Effector memory CD4-positive, alpha-beta T cell (primary cell): ENCODE measurements around the gene METTL13.

Experiments used
- DNase-seq, 3 donors: peaks; one replicate each; pipeline ENCODE4 v3.0.0-alpha.2; 2020
- H3K27ac ChIP-seq: 2 replicates; pipeline ENCODE4 v1.7.0; 2013; ENCODE audit warnings: mild to moderate bottlenecking, low read length, moderate library complexity; ENCODE audit not compliant: insufficient read depth, poor library complexity, severe bottlenecking
- H3K27me3 ChIP-seq: replicated peaks from 2 replicates; pipeline ENCODE4 v1.7.0; 2013; ENCODE audit warnings: mild to moderate bottlenecking, low read length; ENCODE audit not compliant: insufficient read depth, control insufficient read depth, poor library complexity, severe bottlenecking
- H3K36me3 ChIP-seq: 2 replicates; pipeline ENCODE4 v1.7.0; 2013; ENCODE audit warnings: mild to moderate bottlenecking, low read length, moderate library complexity; ENCODE audit not compliant: control insufficient read depth, insufficient read depth
- H3K4me1 ChIP-seq: 2 replicates; pipeline ENCODE4 v1.7.0; 2013; ENCODE audit warnings: low read length, mild to moderate bottlenecking; ENCODE audit not compliant: control insufficient read depth, insufficient read depth, poor library complexity, severe bottlenecking
- H3K4me3 ChIP-seq: 2 replicates; pipeline ENCODE4 v1.7.0; 2013; ENCODE audit warnings: low read length, low read depth, mild to moderate bottlenecking; ENCODE audit not compliant: insufficient read depth, poor library complexity, severe bottlenecking
- H3K9me3 ChIP-seq: 2 replicates; pipeline ENCODE4 v1.7.0; 2013; ENCODE audit warnings: mild to moderate bottlenecking, low read length, moderate library complexity; ENCODE audit not compliant: control insufficient read depth

METTL13 gene

DNA sequence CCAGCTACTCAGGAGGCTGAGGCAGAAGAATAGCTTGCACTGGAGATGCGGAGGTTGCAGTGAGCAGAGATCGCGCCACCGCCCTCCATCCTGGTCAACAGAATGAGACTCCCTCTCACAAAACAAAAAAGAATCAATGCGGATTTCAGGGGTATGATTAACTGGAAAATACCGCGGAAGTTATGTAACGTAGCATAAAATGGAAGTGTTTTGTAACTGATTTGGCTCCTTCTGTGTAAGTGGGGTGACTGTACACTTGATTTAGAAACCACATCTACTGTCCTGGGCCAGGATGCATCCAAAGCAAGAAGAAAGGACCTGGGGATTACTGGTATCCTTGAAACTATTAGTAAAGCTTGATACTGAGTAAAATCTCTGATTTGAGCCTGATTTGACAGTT, 36.5 kb upstream of the METTL13 start:
- Histone ChIP-seq H3K9me3 (no peaks in the 10 kb centered on the region), H3K36me3 (no peaks in the 10 kb centered on the region), H3K4me3 (no peak overlapping the region), H3K27me3 (no peaks in the 10 kb centered on the region), H3K4me1 (peaks cover 9% of the 10 kb centered on the region), H3K27ac (no peak overlapping the region)
- DNase-seq = no peak

DNA sequence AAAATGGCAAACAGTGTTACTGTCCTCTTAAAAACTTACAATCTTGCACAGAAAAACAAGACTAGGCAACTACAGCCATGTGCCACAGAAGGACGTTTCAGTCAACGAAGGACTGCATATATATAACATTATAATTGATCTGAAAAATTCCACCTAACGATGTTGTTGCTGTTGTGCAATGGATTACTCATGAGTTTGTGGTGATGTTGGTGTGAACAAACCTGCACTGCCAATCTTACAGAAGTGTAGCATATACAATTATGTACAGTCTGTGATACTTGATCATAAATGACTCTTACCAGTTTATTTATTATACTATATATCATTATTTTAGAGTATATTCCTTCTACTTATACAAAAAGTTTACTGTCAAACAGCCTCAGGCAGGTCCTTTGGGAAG, 32.8 kb upstream of the METTL13 start:
- peaks cover under 1% of the 10 kb centered on the region for H3K4me1 ChIP-seq
- no peaks in the 10 kb centered on the region for H3K9me3 ChIP-seq
- no peak for DNase-seq
- H3K27ac ChIP-seq = no peak overlapping the region
- no peak overlapping the region for H3K4me3 ChIP-seq
- no peaks in the 10 kb centered on the region for H3K36me3 ChIP-seq
- no peaks in the 10 kb centered on the region for H3K27me3 ChIP-seq

- Histone ChIP-seq H3K36me3 (no peaks in the 10 kb centered on the region), H3K27me3 (no peaks in the 10 kb centered on the region), H3K9me3 (no peaks in the 10 kb centered on the region), H3K4me1 (no peaks in the 10 kb centered on the region), H3K4me3 (no peak overlapping the region), H3K27ac (no peak overlapping the region)
- no peak for DNase-seq
Measured at GRCh38 chr1:171751221-171751620, 30.2 kb upstream of the METTL13 start.

DNA sequence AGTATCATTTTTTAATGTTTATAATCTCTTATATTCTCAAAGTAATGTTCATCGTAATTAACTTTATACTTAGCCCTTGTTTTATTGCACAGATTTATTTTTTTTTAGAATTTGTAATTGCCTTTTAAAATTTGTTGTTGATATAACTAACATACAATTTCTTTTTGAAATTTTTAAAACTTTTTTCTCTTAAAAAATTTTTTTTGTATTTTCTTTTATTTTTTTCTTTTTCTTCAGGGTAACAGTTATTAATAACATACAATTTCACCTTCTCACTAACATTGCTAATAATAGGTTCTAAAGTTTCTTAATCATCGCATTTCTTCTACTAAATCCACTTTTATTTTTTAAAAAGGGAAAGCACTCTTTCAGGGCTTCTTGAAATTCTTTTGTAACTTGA, 28.3 kb upstream of the METTL13 start:
- H3K4me1 ChIP-seq = no peaks in the 10 kb centered on the region
- no peak for DNase-seq
- H3K4me3 ChIP-seq = no peak overlapping the region
- no peaks in the 10 kb centered on the region for H3K9me3 ChIP-seq
- H3K36me3 ChIP-seq = no peaks in the 10 kb centered on the region
- peaks cover 3% of the 10 kb centered on the region for H3K27me3 ChIP-seq
- no peak overlapping the region for H3K27ac ChIP-seq

DNA sequence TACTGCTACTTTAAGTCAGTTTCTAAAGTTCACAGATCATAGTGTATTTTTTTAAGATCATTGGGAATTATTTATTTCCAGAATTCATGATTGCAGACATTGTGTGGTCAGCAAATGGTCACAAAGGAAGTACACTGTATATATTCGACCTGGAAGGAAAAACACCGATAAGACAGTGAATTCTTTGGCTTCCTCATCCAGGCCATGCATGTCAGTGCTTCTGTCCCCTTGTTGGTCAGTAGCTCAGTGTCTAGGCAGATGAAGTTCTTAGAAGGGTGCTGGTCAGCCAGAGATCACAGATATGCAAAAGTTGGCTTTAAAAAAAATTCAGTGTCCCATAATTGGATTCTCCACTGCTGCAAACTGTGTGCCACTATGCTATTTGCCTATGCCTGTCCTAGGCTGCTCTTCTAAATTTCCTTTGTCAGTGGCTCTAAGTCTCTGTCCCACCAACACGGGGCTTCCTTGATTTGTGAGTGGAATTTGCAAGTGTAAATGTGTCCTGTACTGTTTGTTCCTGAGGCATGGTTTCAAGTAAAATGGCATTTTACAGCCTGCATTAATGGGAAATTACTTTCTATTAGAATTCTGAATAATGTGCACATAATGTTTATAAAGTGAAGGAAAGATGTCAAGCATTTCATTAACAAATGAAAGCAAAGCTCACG, 27.6 kb upstream of the METTL13 start:
- no peak for DNase-seq
- Histone ChIP-seq H3K4me3 (no peak overlapping the region), H3K27ac (no peak overlapping the region), H3K27me3 (peaks cover 3% of the 10 kb centered on the region), H3K36me3 (no peaks in the 10 kb centered on the region), H3K4me1 (no peaks in the 10 kb centered on the region), H3K9me3 (no peaks in the 10 kb centered on the region)

DNA sequence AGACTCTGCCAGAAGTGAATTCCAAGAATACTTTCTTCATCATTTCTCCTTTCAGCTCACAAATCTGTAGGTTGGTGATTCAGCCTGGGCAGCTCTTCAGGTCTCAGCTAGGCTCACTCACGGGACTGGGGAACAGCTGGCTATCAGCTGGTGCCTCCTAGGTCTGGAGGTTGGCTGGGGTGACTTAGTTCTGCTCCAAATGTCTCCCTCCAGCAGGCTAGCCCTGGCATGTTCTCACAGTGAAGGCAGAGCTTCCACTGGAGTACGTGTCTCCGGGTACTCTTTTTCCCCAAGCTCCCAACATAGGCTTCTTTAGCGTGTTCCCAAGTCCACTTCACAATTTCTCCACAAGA, 27.1 kb upstream of the METTL13 start:
- no peak for DNase-seq
- H3K4me3 ChIP-seq = no peak overlapping the region
- no peaks in the 10 kb centered on the region for H3K9me3 ChIP-seq
- no peaks in the 10 kb centered on the region for H3K36me3 ChIP-seq
- H3K4me1 ChIP-seq = no peaks in the 10 kb centered on the region
- H3K27ac ChIP-seq = no peak overlapping the region
- peaks cover 3% of the 10 kb centered on the region for H3K27me3 ChIP-seq

GRCh38 chr1:171754971-171755370, 26.5 kb upstream of the METTL13 start:
- H3K4me1 ChIP-seq = no peaks in the 10 kb centered on the region
- no peaks in the 10 kb centered on the region for H3K36me3 ChIP-seq
- no peak overlapping the region for H3K4me3 ChIP-seq
- no peak overlapping the region for H3K27ac ChIP-seq
- no peaks in the 10 kb centered on the region for H3K9me3 ChIP-seq
- H3K27me3 ChIP-seq = peaks cover 3% of the 10 kb centered on the region
- no peak for DNase-seq

DNA sequence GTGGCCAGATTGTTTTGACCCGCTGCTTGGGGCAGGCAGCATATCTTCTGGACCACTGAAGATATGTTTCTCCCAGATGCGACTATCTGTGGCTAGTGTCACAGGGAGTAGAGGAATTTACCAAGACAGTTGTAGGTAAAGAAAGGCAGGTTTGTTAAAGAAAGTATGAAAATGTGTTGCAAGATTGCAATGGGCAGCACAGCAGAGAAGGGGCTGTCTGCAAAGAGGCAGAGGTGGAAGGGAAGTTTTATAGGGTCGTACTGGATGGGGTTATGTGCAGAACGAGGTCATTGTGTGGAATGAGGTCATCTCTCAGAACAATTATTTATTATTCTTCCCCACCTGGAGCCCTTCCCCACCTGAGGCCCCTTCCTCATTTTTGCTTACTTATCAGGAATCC, 24.6 kb upstream of the METTL13 start:
- Histone ChIP-seq H3K27me3 (peaks cover 3% of the 10 kb centered on the region), H3K4me1 (no peaks in the 10 kb centered on the region), H3K27ac (no peak overlapping the region), H3K4me3 (no peak overlapping the region), H3K36me3 (no peaks in the 10 kb centered on the region), H3K9me3 (no peaks in the 10 kb centered on the region)
- no peak for DNase-seq

GRCh38 chr1:171758011-171758410, 23.4 kb upstream of the METTL13 start:
- peaks cover 7% of the 10 kb centered on the region for H3K27me3 ChIP-seq
- H3K4me1 ChIP-seq = no peaks in the 10 kb centered on the region
- H3K9me3 ChIP-seq = no peaks in the 10 kb centered on the region
- H3K36me3 ChIP-seq = no peaks in the 10 kb centered on the region
- H3K4me3 ChIP-seq = no peak overlapping the region
- DNase-seq = no peak
- no peak overlapping the region for H3K27ac ChIP-seq

GRCh38 chr1:171762143-171762563, 19.3 kb upstream of the METTL13 start:
- Histone ChIP-seq H3K27ac (no peak overlapping the region), H3K4me3 (no peak overlapping the region), H3K36me3 (no peaks in the 10 kb centered on the region), H3K27me3 (peaks cover 6% of the 10 kb centered on the region), H3K4me1 (no peaks in the 10 kb centered on the region), H3K9me3 (no peaks in the 10 kb centered on the region)
- DNase-seq = no peak
